H1 (cell line): ENCODE data around the gene DKKL1.

Experiments
- CEBPB ChIP-seq: IDR thresholded peaks from 2 replicates; pipeline ENCODE4 v1.6.1; 2012; ENCODE audit warnings: low read depth, low read length
- CTCF ChIP-seq, 3 experiments: IDR thresholded peaks; 1 replicate in 2 of 3; 2 replicates in 1 of 3; pipeline versions ENCODE4 v1.5.1 to v1.6.1; 2011; ENCODE audit warnings: low read length in 3 of 3, mild to moderate bottlenecking in 3 of 3, inconsistent platforms in 2 of 3, low read depth in 1 of 3, moderate library complexity in 1 of 3; ENCODE audit not compliant: insufficient read depth in 1 of 3; ENCODE audit errors: control extremely low read depth in 1 of 3
- POLR2A ChIP-seq, 2 experiments: IDR thresholded peaks; 1 replicate in 1 of 2; 2 replicates in 1 of 2; pipeline ENCODE4 v1.6.1; 2011; ENCODE audit warnings: low read depth in 2 of 2, low read length in 2 of 2, mild to moderate bottlenecking in 2 of 2; ENCODE audit errors: control extremely low read depth in 1 of 2
- POU5F1 ChIP-seq: IDR thresholded peaks from 2 replicates; pipeline ENCODE4 v1.6.1; 2011; ENCODE audit warnings: low read depth, mild to moderate bottlenecking, low read length, moderate library complexity
- RAD21 ChIP-seq, 2 experiments: IDR thresholded peaks in 1 of 2; conservative IDR thresholded peaks in 1 of 2; 2 replicates each; pipeline ENCODE4 v1.6.1; 2011; ENCODE audit warnings: low read depth in 2 of 2, low read length in 2 of 2, improper control_type of control experiment in 1 of 2, inconsistent platforms in 1 of 2, mild to moderate bottlenecking in 1 of 2, moderate library complexity in 1 of 2
- SRF ChIP-seq: IDR thresholded peaks from 2 replicates; pipeline ENCODE4 v1.6.1; 2011; ENCODE audit warnings: mild to moderate bottlenecking, low read depth, low read length, moderate library complexity
- YY1 ChIP-seq: IDR thresholded peaks from 2 replicates; pipeline ENCODE4 v1.6.1; 2011; ENCODE audit warnings: low read depth, mild to moderate bottlenecking, low read length
- ZNF274 ChIP-seq: IDR thresholded peaks from 2 replicates; pipeline ENCODE4 v1.7.0; 2012; ENCODE audit warnings: low read length, borderline replicate concordance; ENCODE audit errors: extremely low read depth

GRCh38 chr19:49326165-49326704 is 37.4 kb upstream of the DKKL1 start:
- TF ChIP-seq POLR2A (IDR thresholded peaks at IDR 0.05; ENCODE audit: control extremely low read depth in 1 of 2, low read depth in 2 of 2, low read length in 2 of 2) = no peak
- no peak for TF ChIP-seq SRF
- no peak for TF ChIP-seq ZNF274
- no peak for TF ChIP-seq CTCF (IDR thresholded peaks at IDR 0.05; ENCODE audit: control extremely low read depth in 1 of 3, insufficient read depth in 1 of 3, low read depth in 1 of 3, low read length in 3 of 3)
- TF ChIP-seq YY1 = no peak
- TF ChIP-seq POU5F1 = no peak
- TF ChIP-seq RAD21 (IDR thresholded peaks at IDR 0.05 in 1 of 2, conservative IDR thresholded peaks at IDR 0.05 in 1 of 2; ENCODE audit: low read depth in 2 of 2, low read length in 2 of 2) = no peak
- TF ChIP-seq CEBPB = no peak
